IMR-90 (cell line): ENCODE data around the gene GLCE. TPM values are rescaled to one million over a fixed set of nuclear protein-coding genes. Genes with fewer than 3 reads are reported as not detected.

Source experiments
- ATAC-seq: fragments of 200-7000 bp; cut with Tn5 transposase; 2 replicates; pipeline ENCODE4 v1.9.1; 2020; ENCODE audit warnings: low read depth, mild to moderate bottlenecking, moderate library complexity
- BruUV-seq: library from RNA; stranded (reverse); fragments of 400-500 nt; replicated peaks from 2 replicates; lab custom pipeline; 2021; lab: Mats Ljungman, UMichigan
- CTCF ChIA-PET: fragments of 300-600 bp; formaldehyde crosslinking; extraction: SDS; loops from one replicate; lab custom pipeline; 2021; ENCODE audit warnings: antibody characterized with exemption; lab: Yijun Ruan, JAX
- POLR2A ChIA-PET: fragments of 300-600 bp; sonication (Branson Sonifier 250); formaldehyde crosslinking; loops from one replicate; lab custom pipeline; 2022; ENCODE audit warnings: antibody characterized with exemption; ENCODE audit not compliant: unreplicated experiment; lab: Charles Lee
- DNase-seq: peaks from one replicate; pipeline ENCODE4 v3.0.0; 2013
- H2AFZ ChIP-seq: replicated peaks from 2 replicates; pipeline ENCODE3; 2013; ENCODE audit warnings: low read length, mild to moderate bottlenecking; ENCODE audit not compliant: poor library complexity
- H2AK5ac ChIP-seq: 2 replicates; pipeline ENCODE4 v1.6.1; 2013; ENCODE audit warnings: low read depth, low read length, inconsistent platforms
- H2AK9ac ChIP-seq: replicated peaks from 2 replicates; pipeline ENCODE3; 2013; ENCODE audit warnings: mild to moderate bottlenecking, low read depth, low read length, moderate library complexity; ENCODE audit not compliant: poor library complexity
- H2BK120ac ChIP-seq: 2 replicates; pipeline ENCODE4 v1.6.1; 2013; ENCODE audit warnings: low read depth, low read length, inconsistent platforms
- H2BK15ac ChIP-seq: 3 replicates; pipeline ENCODE4 v1.6.1; 2013; ENCODE audit warnings: low read depth, low read length, inconsistent platforms
- H2BK20ac ChIP-seq: 2 replicates; pipeline ENCODE4 v1.6.1; 2013; ENCODE audit warnings: low read depth, mild to moderate bottlenecking, inconsistent platforms, low read length, moderate library complexity
- H2BK5ac ChIP-seq: 2 replicates; pipeline ENCODE4 v1.6.1; 2013; ENCODE audit warnings: mild to moderate bottlenecking, low read depth, low read length, inconsistent platforms; ENCODE audit not compliant: poor library complexity, severe bottlenecking
- H3K14ac ChIP-seq: replicated peaks from 2 replicates; pipeline ENCODE4 v1.6.1; 2013; ENCODE audit warnings: low read depth, low read length, inconsistent platforms
- H3K18ac ChIP-seq: 2 replicates; pipeline ENCODE4 v1.6.1; 2013; ENCODE audit warnings: low read depth, low read length, control low read depth
- H3K23ac ChIP-seq: 2 replicates; pipeline ENCODE4 v1.6.1; 2013; ENCODE audit warnings: low read depth, low read length, inconsistent platforms
- H3K27ac ChIP-seq: 2 replicates; pipeline ENCODE4 v1.5.1; 2013; ENCODE audit warnings: mild to moderate bottlenecking, control low read depth, low read length; ENCODE audit not compliant: insufficient read depth
- H3K27me3 ChIP-seq: 2 replicates; pipeline ENCODE4 v1.6.1; 2013; ENCODE audit warnings: low read length; ENCODE audit not compliant: control insufficient read depth, insufficient read depth
- H3K36me3 ChIP-seq: 2 replicates; pipeline ENCODE4 v1.6.1; 2013; ENCODE audit warnings: low read length, mixed read lengths; ENCODE audit not compliant: control insufficient read depth, insufficient read depth
- H3K4ac ChIP-seq: 2 replicates; pipeline ENCODE4 v1.6.1; 2013; ENCODE audit warnings: low read depth, low read length, inconsistent platforms
- H3K4me1 ChIP-seq: 2 replicates; pipeline ENCODE4 v1.6.1; 2013; ENCODE audit warnings: low read length, mixed read lengths; ENCODE audit not compliant: control insufficient read depth, insufficient read depth
- H3K4me2 ChIP-seq: 2 replicates; pipeline ENCODE4 v1.6.1; 2013; ENCODE audit warnings: low read depth, mild to moderate bottlenecking, control low read depth, low read length, moderate library complexity
- H3K4me3 ChIP-seq: 2 replicates; pipeline ENCODE4 v1.5.1; 2013; ENCODE audit warnings: low read depth, mild to moderate bottlenecking, control low read depth, low read length, moderate library complexity; ENCODE audit not compliant: insufficient read depth
- H3K56ac ChIP-seq: 2 replicates; pipeline ENCODE4 v1.6.1; 2013; ENCODE audit warnings: low read length, inconsistent platforms; ENCODE audit not compliant: insufficient read depth; ENCODE audit errors: extremely low read depth
- H3K79me1 ChIP-seq, 2 experiments: 2 replicates each; pipeline ENCODE4 v1.6.1; 2013; ENCODE audit warnings: low read length in 2 of 2, inconsistent platforms in 1 of 2, low read depth in 1 of 2
- H3K9ac ChIP-seq: 2 replicates; pipeline ENCODE4 v1.6.1; 2013; ENCODE audit warnings: low read depth, low read length, control low read depth
- H3K9me1 ChIP-seq: 2 replicates; pipeline ENCODE4 v1.6.1; 2013; ENCODE audit warnings: low read length, inconsistent platforms; ENCODE audit not compliant: insufficient read depth
- H3K9me3 ChIP-seq: 2 replicates; pipeline ENCODE4 v1.6.1; 2013; ENCODE audit warnings: low read length; ENCODE audit not compliant: control insufficient read depth, insufficient read depth
- H4K20me1 ChIP-seq: 2 replicates; pipeline ENCODE4 v1.6.1; 2013; ENCODE audit warnings: low read length, inconsistent platforms; ENCODE audit not compliant: insufficient read depth
- H4K5ac ChIP-seq: 2 replicates; pipeline ENCODE4 v1.6.1; 2013; ENCODE audit warnings: mild to moderate bottlenecking, low read depth, low read length, control low read depth
- H4K8ac ChIP-seq, 2 experiments: 2 replicates each; pipeline ENCODE4 v1.6.1; 2013; ENCODE audit warnings: low read depth in 2 of 2, low read length in 2 of 2, control low read depth in 1 of 2, inconsistent platforms in 1 of 2
- H4K91ac ChIP-seq: 2 replicates; pipeline ENCODE4 v1.6.1; 2013; ENCODE audit warnings: low read depth, low read length, inconsistent platforms; ENCODE audit not compliant: insufficient read depth
- CEBPB ChIP-seq: IDR thresholded peaks from 2 replicates; pipeline ENCODE4 v1.6.1; 2012; ENCODE audit warnings: low read depth, low read length, improper control_type of control experiment
- FOS ChIP-seq: fragments of 150-350 bp; IDR thresholded peaks from 2 replicates; pipeline ENCODE4 v1.6.1; 2016; ENCODE audit warnings: low read depth, low read length
- MAFK ChIP-seq: IDR thresholded peaks from 2 replicates; pipeline ENCODE4 v1.6.1; 2012; ENCODE audit warnings: low read depth, low read length, improper control_type of control experiment
- MAZ ChIP-seq: IDR thresholded peaks from 2 replicates; pipeline ENCODE4 v1.6.1; 2012; ENCODE audit warnings: low read depth, mild to moderate bottlenecking, low read length, improper control_type of control experiment, moderate library complexity, borderline replicate concordance
- RCOR1 ChIP-seq: IDR thresholded peaks from 2 replicates; pipeline ENCODE4 v1.6.1; 2012; ENCODE audit warnings: mild to moderate bottlenecking, low read length, improper control_type of control experiment; ENCODE audit not compliant: insufficient replicate concordance
- WGBS, 2 experiments: methylation state at CpG; one replicate each; pipeline versions ENCODE4 v1.1.5 to v1.1.7; 2013; ENCODE audit warnings: missing lambda C conversion rate in 2 of 2; ENCODE audit not compliant: insufficient read length in 1 of 2; ENCODE audit errors: extremely low coverage in 2 of 2; 5-methylcytosine and 5-hydroxymethylcytosine counted together
- dilution Hi-C: fragments of 300-500 bp; cut with HindIII; formaldehyde crosslinking; loops from one replicate; pipeline ENCODE4 v1.14.3; 2018; ENCODE audit warnings: low sequenced_read_pairs; ENCODE audit not compliant: unreplicated experiment
- in situ Hi-C: fragments of 300-500 bp; cut with MboI; formaldehyde crosslinking; loops from 3 replicates; pipeline ENCODE4 v1.14.3; 2019; ENCODE audit warnings: low sequenced_read_pairs, inconsistent platforms, mixed read lengths
- intact Hi-C: fragments of 100-400 bp; cut with micrococcal nuclease; formaldehyde crosslinking; loops from 2 replicates; pipeline ENCODE4 v1.10.0; 2022
- polyA plus RNA-seq, 3 experiments: library from polyadenylated mRNA; depleted of rRNA; stranded (reverse); fragments of >200 nt; gene quantifications; 2 replicates each; pipeline ENCODE4 v1.2.3, GENCODE V29; 2012; ENCODE audit warnings: low replicate concordance in 1 of 3
- total RNA-seq: library from RNA; depleted of rRNA; stranded (reverse); fragments of >200 nt; gene quantifications from 2 replicates; pipeline ENCODE4 v1.2.3, GENCODE V29; 2012
- TF ChIP-seq, protein P1 (sequence below): conservative IDR thresholded peaks from 2 replicates; pipeline ENCODE4 v1.5.1; 2012; ENCODE audit warnings: mild to moderate bottlenecking, low read depth, low read length, improper control_type of control experiment

The GLCE gene
- total and polyA plus RNA-seq, 2 of the 4 experiments (the other 2 are of a cell fraction): 15.3 to 29.6 TPM

DNA sequence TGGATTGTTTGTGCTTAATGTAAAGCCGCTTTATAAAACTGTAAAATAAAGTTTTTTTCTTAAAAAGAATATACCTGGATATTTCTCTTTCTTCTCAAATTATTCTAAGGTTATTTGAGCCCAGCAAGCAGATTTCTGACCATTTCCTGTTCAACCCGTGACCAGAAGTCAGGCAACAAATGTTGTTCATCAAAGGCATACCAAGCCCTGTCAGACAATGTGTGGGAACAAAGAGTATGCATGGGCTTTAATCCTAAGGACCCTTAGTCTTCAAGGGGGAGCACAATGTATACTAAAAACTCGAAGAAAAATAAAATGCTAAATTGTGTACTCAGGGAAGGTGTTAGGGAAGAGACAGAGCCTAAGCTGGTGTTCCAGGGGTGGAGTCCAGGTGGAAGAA, 111.7 kb downstream of the GLCE start:
- no peak overlapping the region for H3K56ac ChIP-seq
- intact Hi-C loops: no loop called here
- H3K9ac ChIP-seq: no peak overlapping the region
- no peak overlapping the region for H2BK5ac ChIP-seq
- no peak overlapping the region for H2AK5ac ChIP-seq
- in situ Hi-C loops: no loop called here
- H2BK120ac ChIP-seq: no peak overlapping the region
- H4K8ac ChIP-seq: no peak overlapping the region
- peaks cover 8% of the 10 kb centered on the region; the same call in 1 of the 2 replicates for H3K36me3 ChIP-seq
- TF ChIP-seq RCOR1 (no peak), MAFK (no peak), CEBPB (no peak), MAZ (no peak), FOS (no peak)
- TF ChIP-seq, protein P1, sequence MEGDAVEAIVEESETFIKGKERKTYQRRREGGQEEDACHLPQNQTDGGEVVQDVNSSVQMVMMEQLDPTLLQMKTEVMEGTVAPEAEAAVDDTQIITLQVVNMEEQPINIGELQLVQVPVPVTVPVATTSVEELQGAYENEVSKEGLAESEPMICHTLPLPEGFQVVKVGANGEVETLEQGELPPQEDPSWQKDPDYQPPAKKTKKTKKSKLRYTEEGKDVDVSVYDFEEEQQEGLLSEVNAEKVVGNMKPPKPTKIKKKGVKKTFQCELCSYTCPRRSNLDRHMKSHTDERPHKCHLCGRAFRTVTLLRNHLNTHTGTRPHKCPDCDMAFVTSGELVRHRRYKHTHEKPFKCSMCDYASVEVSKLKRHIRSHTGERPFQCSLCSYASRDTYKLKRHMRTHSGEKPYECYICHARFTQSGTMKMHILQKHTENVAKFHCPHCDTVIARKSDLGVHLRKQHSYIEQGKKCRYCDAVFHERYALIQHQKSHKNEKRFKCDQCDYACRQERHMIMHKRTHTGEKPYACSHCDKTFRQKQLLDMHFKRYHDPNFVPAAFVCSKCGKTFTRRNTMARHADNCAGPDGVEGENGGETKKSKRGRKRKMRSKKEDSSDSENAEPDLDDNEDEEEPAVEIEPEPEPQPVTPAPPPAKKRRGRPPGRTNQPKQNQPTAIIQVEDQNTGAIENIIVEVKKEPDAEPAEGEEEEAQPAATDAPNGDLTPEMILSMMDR: no peak
- POLR2A ChIA-PET: no interaction called here
- H3K9me1 ChIP-seq: 0 out of 2 replicates have a peak, but pooled peaks cover 3% of the 10 kb centered on the region
- 17% methylated on average over 1 of the region's 3 CpGs; no CpG with 5 or more reads in 1 of the 2 experiments for WGBS, 2 experiments
- CTCF ChIA-PET: no interaction called here
- dilution Hi-C loops: no loop called here
- H4K5ac ChIP-seq: no peak overlapping the region
- no peaks in the 10 kb centered on the region for H3K9me3 ChIP-seq
- H3K4me3 ChIP-seq: no peak overlapping the region
- H4K91ac ChIP-seq: no peak overlapping the region
- no peaks in the 10 kb centered on the region for H3K27me3 ChIP-seq
- H3K18ac ChIP-seq: no peak overlapping the region
- no peak overlapping the region for H2BK15ac ChIP-seq
- H3K27ac ChIP-seq: no peak overlapping the region
- no peak overlapping the region for H3K4me2 ChIP-seq
- no peak overlapping the region for H2BK20ac ChIP-seq
- no peaks in the 10 kb centered on the region; the same call in 1 of the 2 replicates for H3K4me1 ChIP-seq
- no peaks in the 10 kb centered on the region for H3K79me1 ChIP-seq
- H3K4ac ChIP-seq: no peak overlapping the region
- H4K20me1 ChIP-seq: no peaks in the 10 kb centered on the region
- BruUV-seq: no TSS peak
- H3K23ac ChIP-seq: no peak overlapping the region; the same call in 1 of the 2 replicates
- ATAC-seq: no peak
- H2AK9ac ChIP-seq: no peak overlapping the region
- no peak overlapping the region for H2AFZ ChIP-seq
- no peak overlapping the region for H3K14ac ChIP-seq
- DNase-seq: no peak
